Peyer's patch (tissue), 4 donors: ENCODE data around the gene PTPRK. TPM values are rescaled to one million over a fixed set of nuclear protein-coding genes. Genes with fewer than 3 reads are reported as not detected.

ENCODE experiments used
- DNase-seq, 3 donors: peaks; one replicate each; pipeline ENCODE4 v3.0.0-alpha.2; 2017 to 2019
- H3K27ac ChIP-seq, 4 donors: fragments of 200-600 bp; sonication (generic); one replicate each; pipeline ENCODE4 v1.5.1; 2016 to 2019
- H3K27me3 ChIP-seq, 2 donors: fragments of 200-600 bp; sonication (generic); one replicate each; pipeline ENCODE4 v1.5.1; 2019
- H3K36me3 ChIP-seq, 3 donors: fragments of 200-600 bp; sonication (generic); one replicate each; pipeline ENCODE4 v1.5.1; 2016 to 2019
- H3K4me1 ChIP-seq, 4 donors: fragments of 200-600 bp; sonication (generic); one replicate each; pipeline ENCODE4 v1.5.1; 2016 to 2019
- H3K4me3 ChIP-seq, 4 donors: fragments of 200-600 bp; sonication (generic); 1 replicate in 3 of 4; 2 replicates in 1 of 4; pipeline ENCODE4 v1.5.1; 2016 to 2019; ENCODE audit warnings: mild to moderate bottlenecking in 1 of 4
- H3K9me3 ChIP-seq, 4 donors: fragments of 200-600 bp; sonication (generic); one replicate each; pipeline ENCODE4 v1.5.1; 2016 to 2019; ENCODE audit warnings: mild to moderate bottlenecking in 1 of 4
- CTCF ChIP-seq, 6 experiments: fragments of 450-650 bp in 4 of 6; fragments of 200-600 bp in 2 of 6; sonication (generic) in 1 of 6; IDR thresholded peaks; one replicate each; pipeline ENCODE4 v1.5.1; 2017 to 2019; ENCODE audit warnings: antibody characterized with exemption in 6 of 6, mild to moderate bottlenecking in 3 of 6, moderate library complexity in 1 of 6
- POLR2A ChIP-seq, 2 donors: fragments of 450-650 bp; IDR thresholded peaks; one replicate each; pipeline ENCODE4 v1.5.1; 2017; ENCODE audit warnings: antibody characterized with exemption in 2 of 2, mild to moderate bottlenecking in 2 of 2, moderate library complexity in 2 of 2
- total RNA-seq, 4 donors: library from RNA; depleted of rRNA; stranded (reverse); fragments of >200 nt; gene quantifications; one replicate each; pipeline ENCODE4 v1.1.0, GENCODE V29; 2016

The PTPRK gene
- total RNA-seq, 4 donors from 2014 or later = 109 to 192 (median 153) TPM

GRCh38 chr6:128107682-128108081 is 412.7 kb downstream of the PTPRK start:
- no peak for DNase-seq
- TF ChIP-seq POLR2A (IDR thresholded peaks at IDR 0.05) (no peak), CTCF (IDR thresholded peaks at IDR 0.05) (no peak)
- Histone ChIP-seq H3K27ac (no peak overlapping the region), H3K4me3 (no peak overlapping the region), H3K9me3 (no peaks in the 10 kb centered on the region), H3K4me1 (peaks cover 0 to 4% (median 0%) of the 10 kb centered on the region in 4 donors), H3K27me3 (no peaks in the 10 kb centered on the region), H3K36me3 (no peaks in the 10 kb centered on the region)

GRCh38 chr6:128099571-128100197 is 420.7 kb downstream of the PTPRK start:
- H3K4me3 ChIP-seq = no peak overlapping the region
- no peaks in the 10 kb centered on the region for H3K27me3 ChIP-seq
- H3K36me3 ChIP-seq = no peaks in the 10 kb centered on the region
- H3K9me3 ChIP-seq = no peaks in the 10 kb centered on the region
- H3K27ac ChIP-seq = no peak overlapping the region
- no peaks in the 10 kb centered on the region for H3K4me1 ChIP-seq
- TF ChIP-seq CTCF (IDR thresholded peaks at IDR 0.05) (no peak), POLR2A (IDR thresholded peaks at IDR 0.05) (no peak)
- DNase-seq = no peak

GRCh38 chr6:128098000-128098581 is 422.3 kb downstream of the PTPRK start:
- no peaks in the 10 kb centered on the region for H3K36me3 ChIP-seq
- TF ChIP-seq POLR2A (IDR thresholded peaks at IDR 0.05) (no peak), CTCF (IDR thresholded peaks at IDR 0.05) (no peak)
- H3K4me3 ChIP-seq = no peak overlapping the region
- H3K4me1 ChIP-seq = no peaks in the 10 kb centered on the region
- no peaks in the 10 kb centered on the region for H3K9me3 ChIP-seq
- no peaks in the 10 kb centered on the region for H3K27me3 ChIP-seq
- DNase-seq = no peak
- no peak overlapping the region for H3K27ac ChIP-seq

- H3K27ac ChIP-seq = no peak overlapping the region
- TF ChIP-seq CTCF (IDR thresholded peaks at IDR 0.05) (no peak), POLR2A (IDR thresholded peaks at IDR 0.05) (no peak)
- H3K27me3 ChIP-seq = no peaks in the 10 kb centered on the region
- H3K4me1 ChIP-seq = no peaks in the 10 kb centered on the region
- no peak overlapping the region for H3K4me3 ChIP-seq
- no peaks in the 10 kb centered on the region for H3K36me3 ChIP-seq
- DNase-seq = no peak
- no peaks in the 10 kb centered on the region for H3K9me3 ChIP-seq
These were observed 423.4 kb downstream of the PTPRK start for GRCh38 chr6:128097009-128097408.

- TF ChIP-seq POLR2A (IDR thresholded peaks at IDR 0.05) (no peak), CTCF (IDR thresholded peaks at IDR 0.05) (no peak)
- no peaks in the 10 kb centered on the region for H3K27me3 ChIP-seq
- no peaks in the 10 kb centered on the region for H3K36me3 ChIP-seq
- no peak for DNase-seq
- H3K27ac ChIP-seq = no peak overlapping the region
- no peak overlapping the region for H3K4me3 ChIP-seq
- H3K9me3 ChIP-seq = no peaks in the 10 kb centered on the region
- H3K4me1 ChIP-seq = no peaks in the 10 kb centered on the region
These were observed 425.0 kb downstream of the PTPRK start for GRCh38 chr6:128095362-128095761.
